Kidney tubule cell (primary cell): ENCODE results near the gene CDH4.

Experiments
- DNase-seq: peaks from one replicate; pipeline ENCODE4 v3.0.0-alpha.2; 2018; ENCODE audit warnings: low spot score

Gene CDH4

DNA sequence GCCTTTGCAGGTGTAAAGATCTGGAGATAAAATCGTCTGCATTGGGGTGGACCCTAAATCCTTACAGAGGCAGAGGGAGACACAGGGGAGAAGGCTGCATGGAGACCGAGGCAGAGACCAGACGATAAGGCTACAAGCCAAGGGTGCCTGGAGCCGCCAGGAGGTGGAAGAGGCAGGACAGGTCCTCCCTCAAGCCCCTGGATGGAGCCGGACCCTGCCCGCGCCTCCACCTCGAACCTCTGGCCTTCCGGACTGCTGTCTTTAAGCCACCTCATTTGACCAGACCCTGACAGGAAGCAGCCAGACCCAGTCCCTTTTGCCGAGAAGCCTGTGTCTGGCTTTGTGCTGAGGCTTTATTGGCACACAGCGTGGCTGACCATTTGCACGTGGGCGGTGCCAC lies 629.8 kb downstream of the CDH4 start:
- DNase-seq: no peak

DNA sequence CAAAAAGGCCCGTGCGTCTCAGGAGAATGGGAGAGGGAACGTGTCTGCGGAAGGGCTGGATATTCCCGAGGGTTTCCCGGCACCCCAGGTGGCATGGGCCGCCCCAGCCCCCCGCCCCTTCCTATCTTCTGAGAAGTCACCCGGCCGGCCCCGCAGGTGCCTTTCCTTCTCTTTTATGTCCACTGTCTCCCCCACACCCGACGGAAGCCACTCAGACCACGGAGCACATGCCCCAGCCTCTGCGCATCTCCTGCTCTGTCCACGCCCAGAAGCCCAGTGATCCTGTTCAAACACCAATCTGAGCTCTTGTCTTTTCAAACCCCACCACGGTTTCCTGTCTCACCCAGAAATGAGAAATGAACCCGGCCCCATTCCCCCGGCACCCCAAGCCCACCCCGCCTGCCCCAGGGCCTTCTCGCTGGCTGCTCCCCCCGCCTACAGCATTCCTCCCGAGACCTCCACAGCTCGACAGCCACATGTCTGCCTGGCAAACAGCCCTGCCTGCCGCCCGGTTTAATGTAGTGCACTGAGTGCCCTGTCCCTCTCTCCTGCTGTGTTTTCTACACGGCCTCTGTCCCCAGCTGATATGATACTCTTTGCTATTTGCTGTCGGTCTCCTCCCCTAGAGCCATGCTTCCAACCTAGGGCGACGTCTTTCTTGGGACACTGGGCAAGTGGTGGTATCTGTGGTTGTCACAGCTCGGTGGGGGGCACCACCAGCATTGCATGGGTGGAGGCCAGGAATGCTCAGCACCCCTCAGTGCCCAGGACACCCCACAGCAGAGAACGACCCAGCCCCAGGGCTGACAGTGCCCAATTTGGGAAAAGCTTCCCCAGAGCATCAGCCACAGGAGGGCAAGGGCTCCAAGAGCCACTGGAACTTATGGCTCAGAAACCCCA lies 630.9 kb downstream of the CDH4 start:
- DNase-seq: no peak

DNA sequence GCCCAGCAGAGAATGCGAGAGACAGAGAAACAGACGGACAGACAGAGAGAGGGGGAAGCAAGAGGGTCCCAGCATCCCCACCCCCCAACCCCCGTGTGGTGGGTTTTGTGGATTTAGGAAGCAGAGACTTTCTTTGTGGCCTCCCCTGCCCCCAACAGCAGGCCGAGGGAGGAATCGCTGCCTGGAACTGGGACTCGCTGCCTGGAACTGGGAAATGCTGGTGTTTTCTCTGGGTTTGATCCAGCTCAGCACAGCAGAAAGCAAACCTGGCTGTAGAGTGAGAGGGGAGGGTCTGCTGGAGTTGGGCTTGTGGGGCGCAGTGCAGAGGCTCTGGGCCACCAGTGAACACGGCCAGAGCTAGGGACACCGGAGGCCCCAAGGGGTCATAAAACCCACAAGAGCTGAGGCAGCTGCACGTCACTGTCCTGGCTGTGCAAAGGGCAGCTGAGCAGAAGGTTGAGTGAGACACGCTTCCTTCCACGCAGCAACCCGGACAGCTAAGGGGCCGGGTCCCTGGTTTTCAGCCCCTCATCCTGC lies 631.9 kb downstream of the CDH4 start:
- DNase-seq: no peak

DNA sequence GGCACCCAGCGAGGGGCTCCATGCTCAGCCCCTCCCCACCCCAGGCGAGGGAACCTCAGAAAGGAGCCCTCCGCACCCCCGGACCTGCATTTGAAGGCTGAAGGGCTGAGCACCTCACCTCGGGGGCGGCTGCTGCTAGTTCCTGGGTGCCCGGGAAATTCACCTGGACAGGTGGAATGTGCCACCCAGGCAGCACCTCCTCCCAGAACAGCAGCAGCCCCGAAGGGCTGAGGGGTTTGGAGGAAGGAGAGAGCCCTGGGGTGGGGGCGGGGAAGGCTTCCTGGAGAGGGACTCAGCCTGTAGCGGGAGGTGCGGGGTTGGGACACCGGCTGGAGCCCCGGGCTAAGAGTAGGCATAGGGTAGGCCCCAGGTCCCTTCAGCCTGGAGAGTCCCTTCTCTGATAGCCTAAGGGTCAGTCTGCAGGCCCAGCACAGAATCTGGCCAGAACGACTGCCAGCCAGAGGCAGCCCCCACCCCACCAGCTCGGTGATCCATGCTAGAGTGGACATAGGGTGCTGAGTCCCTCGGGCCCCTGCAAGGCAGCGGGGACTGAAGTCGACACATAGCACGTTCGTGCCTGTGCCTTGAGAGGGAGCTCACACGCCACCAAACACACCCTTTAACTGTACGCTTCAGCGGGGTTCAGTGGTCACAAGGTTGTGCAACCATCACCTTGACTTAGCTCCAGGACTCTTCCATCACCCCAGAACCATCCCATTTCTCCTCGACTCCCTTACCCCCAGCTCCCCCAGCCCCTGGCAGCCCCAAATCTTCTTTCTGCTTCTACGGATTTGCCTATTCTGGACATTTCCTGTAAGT lies 632.7 kb downstream of the CDH4 start:
- DNase-seq: no peak

DNA sequence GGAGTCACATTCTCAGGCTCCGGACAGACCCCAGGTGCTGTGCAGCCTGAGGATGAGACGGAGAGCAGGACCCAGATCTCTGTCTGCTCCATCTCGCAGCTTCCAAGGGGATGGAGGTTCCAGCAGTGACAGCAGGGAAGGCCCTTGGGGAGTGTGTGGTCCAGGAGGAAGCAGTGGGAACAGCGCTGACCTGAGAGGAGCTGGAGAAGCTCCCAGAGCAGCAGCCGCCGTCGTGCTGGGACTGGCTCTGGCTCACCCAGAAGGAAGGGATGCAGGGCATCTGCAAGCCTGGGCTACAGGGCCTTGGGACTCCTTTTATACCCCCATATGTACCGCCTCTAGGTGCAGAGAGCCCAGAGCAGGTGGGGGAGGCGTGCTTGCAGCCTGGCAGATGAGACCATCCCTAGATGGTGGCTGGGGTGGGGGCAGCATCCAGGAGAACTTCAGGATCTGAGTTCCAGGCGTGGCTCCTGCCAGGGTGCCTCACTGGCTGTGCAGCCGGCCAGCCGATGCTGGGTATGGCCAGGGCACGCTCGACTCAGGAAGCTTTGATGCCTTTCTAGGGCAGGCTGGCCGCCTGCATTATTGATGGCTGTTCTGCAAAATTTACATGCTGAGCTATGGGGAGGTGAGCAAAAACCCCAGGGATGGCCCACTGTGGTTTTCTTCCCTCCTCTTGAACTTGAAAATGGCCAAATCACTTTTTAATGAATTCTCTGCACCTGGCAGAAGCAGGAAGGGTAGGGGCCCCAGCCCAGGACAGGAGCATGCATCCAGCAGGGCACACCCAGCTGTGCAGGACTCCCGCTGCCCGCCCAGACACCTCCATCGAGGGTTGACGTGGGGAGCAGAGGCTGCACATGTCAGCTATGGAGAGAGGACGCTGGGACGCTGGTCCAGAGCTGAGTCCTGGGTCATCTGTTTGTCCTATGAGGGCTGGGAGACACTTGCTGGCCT lies 634.0 kb downstream of the CDH4 start:
- no peak for DNase-seq

DNA sequence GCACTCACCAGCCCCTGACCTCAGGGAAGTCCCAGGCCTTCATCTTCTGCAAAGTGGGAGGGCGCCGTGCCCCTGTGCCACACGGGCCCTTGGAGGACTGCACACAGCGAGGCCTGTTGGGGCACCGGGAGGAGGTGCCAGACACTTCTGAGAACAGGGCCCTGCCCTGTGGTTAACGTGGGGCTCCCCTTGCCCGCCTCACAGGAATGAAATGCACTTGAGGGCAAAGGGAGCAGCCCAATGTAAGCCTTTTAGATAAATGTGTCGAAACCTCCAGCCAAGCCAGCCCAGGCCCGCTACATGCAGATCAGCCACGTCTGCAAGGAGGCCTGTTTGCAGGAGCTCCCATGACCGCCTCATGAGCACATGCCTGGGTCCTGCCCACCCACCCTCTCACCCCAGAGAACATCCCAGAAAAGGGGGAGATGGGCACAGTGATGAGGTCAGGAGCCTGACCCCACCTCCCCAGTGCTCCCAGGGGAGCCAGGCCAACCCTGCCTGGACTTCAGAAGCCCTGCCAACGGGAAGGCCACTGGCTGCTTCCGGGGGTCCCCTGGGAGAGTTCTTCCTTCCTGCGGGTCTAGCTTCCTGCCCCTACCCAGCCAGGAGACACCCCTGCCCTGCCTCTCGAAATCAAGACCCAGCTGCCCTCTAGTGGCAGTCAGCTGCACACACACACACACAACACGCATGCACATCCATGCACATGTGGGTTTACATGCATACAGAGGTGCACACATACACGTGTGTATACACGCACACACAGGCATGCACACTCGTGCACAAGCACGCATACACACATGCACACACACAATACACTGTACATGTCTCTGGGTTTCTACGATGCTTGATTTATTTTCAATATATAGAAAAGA lies 634.9 kb downstream of the CDH4 start:
- DNase-seq: peak; percentile 50

DNA sequence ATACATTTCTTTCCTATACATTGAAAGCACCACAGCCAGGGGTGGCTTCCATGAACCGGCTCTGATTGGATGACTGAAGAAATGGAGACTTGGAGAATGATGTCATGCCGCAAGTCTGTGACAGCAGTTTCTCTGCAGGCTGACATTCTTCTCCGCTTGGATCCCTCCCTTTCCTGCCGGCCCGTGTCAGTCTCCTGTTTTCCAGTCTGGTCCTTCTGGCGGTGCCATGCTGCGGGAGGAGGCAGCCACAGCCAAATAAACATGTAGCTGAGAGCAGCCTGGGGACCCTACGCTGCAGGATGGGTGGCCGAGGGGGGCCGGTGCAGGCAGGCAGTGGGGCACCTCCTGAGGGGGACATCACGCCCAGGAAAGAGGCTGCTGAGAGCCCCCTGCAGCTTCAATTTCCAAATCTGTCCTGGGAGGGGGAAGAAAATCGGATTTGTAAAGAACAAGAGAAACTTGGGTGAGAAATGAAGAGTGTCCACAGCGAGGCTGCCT lies 635.6 kb downstream of the CDH4 start:
- DNase-seq: no peak

DNA sequence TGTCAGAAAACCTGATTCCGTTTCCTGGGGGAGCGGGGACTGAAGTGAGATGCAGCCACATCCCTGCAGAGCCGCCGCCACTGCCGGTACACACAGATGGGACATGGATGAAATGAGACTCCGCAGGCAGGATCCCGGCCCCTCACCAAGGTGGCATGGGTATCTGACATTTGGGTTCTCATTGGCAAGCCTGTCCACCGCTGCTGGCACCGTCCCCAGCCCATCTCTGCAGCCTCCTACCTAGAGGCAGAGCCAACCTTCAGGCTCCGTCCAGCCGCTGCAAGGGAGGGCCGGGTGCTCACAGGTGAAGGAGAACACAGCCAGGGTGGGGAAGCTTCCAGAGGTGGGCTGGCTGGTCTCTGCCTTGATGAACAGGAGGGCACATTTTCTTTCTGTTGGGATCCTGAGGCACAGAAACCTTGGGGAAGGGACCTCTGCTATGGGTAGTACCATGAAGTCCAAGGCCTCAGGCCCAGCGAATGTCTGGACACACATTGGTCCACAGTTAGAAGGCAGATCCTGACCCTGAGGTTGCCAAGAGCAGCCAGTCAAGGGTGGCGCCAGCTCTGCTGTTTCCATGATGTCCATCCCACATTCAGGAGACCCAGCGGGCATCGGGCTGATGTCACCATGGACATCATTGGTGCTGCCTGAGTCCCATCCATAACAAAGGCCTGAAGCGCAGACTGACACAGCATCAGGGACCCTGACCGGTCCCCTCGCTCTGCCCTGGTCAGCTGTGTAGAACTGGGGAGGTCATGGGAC lies 636.2 kb downstream of the CDH4 start:
- no peak for DNase-seq

DNA sequence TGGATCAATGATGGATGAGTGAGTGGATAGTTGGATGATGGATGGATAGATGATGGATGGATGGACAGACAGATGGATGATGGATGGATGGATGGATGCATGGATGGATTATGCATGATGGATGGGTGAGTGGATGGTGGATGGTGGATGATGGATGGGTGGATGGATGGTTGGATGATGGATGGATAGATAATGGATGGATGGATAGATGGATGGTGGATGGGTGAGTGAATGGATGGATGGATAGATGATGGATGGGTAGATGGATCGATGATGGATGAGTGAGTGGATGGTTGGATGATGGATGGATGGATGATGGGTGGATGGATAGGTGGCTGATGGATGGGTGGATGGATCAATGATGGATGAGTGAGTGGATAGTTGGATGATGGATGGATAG lies 637.6 kb downstream of the CDH4 start:
- no peak for DNase-seq

DNA sequence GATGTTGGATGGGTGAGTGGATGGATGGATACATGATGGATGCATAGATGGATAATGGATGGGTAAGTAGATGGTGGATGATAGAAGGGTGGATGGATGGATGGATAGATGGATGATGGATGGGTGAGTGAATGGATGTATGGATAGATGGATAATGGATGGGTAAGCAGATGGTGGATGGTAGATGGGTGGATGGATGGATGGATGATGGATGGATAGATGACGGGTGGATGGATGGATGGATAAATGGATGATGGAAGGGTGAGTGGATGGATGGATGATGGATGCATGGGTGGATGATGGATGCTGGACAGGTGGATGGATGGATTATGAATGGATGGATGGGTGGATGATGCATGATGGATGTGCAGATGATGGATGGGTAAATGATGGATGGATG lies 638.1 kb downstream of the CDH4 start:
- DNase-seq: no peak

DNA sequence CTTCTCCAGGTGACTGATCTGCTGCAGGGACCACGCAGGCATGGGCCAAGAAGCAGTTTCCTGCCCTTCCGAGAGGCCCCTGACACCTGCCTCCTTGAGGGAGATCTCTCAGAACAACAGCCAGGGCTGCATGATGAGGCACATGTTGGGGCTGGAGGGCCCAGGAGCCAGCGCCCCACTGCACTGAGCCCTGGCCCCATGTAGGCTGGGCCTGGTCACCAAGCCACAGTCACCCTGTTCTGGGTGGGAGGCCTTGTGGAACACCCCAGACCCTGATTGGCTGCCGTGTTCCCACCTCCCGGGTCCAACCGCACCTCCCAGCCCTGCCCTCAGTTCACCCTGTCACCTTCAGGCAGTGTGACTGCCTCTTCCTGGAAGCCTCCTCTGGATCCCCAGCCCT lies 639.4 kb downstream of the CDH4 start:
- no peak for DNase-seq

DNA sequence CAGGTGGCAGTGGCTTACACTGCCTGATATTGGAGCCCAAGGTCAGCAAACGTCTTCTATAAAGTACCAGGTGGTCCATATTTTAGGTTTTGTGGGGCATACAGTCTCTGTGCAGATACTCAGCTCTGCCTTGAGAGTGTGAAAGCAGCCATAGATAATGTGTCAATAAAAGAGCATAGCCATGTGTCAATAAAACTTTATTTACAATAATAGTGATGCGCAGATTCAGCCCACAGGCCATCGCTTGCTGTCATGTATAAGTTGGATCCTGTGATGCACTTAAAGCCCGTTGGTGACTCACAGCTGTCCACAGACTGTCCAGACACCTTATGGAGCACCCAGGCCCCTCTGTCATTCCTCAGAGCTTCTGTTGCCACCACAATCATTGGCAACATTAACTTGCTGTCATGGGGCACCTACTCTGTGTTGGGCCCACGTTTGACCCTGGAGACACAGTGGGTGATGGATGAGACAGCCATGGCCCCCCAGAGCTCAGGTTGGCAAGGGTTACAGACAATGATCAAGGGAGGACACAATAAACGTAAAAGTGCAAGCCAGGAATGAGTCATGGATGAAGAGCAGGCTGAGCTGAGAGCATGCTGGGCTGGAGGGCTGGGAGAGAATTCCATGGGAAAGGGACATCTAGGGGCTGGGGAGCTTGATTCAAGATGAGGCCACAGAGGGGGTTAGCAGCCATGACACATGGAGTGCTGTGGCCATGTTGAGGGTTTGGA lies 640.0 kb downstream of the CDH4 start:
- no peak for DNase-seq

DNA sequence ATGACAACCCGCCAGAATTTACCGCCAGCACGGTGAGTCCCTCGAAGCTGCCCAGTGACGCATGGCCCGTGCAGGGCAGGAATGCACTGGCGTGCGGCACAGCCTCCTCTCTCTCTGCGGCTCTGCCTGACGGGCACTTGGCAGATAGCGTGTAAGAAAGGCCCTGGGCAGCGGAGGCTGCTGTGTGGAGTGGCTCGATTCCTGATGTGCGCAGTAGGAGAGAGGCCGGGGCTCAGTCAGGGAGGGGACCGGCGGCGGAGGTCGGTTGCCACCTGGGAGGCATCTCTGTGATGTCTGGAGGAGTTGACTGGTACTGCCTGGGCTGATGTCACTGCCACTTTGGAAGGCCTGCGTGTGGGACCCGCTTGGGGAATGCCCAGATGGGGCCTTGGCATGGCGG lies 643.0 kb downstream of the CDH4 start:
- peak; percentile 38 for DNase-seq

DNA sequence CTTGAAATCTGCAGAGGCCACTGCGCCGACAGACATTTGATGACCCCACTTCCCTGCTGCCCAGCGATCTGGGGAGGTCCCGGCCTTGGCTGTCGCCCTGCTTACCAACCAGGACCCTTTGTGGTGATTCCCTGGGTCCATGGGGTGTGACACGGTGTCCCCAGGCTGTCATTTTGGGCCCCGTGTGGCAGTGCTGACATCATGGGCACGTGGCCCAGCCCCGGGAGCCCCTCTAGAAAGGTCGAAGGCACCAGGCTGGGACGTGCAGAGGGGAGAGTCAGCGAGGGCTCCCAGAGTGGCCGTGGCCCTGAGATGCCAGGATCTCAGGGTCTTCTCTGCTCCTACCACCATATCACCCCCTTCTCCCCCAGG lies 643.6 kb downstream of the CDH4 start:
- DNase-seq: no peak

DNA sequence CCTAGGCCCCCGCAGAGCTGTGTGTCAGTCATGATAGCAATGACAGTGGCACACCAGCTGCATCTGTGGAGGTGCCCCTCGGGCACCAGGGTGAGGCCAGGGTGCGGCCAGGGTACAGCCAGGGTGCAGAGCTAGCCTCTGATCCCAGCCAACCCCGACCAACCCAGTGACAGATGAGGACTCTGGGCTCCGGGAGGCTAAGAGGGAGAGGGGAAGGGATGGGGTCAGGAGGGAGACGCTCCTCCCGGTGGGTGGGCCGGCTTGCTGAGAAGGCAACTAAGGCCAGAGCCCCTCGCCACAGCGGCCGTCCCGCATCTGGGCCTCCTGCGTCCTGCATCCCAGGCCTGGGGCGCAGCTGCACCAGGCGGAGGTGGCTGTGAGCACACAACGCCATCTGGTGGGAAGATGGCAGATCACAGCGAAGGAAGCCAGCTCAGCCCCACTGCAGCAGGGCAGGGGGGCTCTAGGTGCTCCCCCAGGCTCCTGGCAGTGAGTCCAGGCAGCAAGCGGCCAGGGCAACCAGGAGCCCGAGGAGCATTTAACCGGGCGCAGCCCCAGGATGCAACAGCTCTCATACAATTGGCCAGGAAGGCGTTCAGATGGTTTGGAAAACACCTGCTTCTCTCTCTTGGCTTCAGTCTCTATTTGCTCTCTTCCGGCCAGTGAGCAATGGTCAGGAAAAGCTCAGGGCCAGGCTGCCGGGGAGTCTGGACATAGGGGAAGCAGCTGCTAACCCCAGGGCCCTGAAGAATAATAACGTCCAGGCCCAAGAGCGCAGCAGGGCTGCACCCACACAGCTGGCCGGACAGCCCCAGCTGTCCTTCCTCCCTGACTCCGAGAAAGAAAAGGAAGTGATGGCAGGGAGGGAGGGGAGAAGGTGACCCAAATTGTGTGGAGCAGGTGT lies 644.2 kb downstream of the CDH4 start:
- DNase-seq: peak; percentile 48

DNA sequence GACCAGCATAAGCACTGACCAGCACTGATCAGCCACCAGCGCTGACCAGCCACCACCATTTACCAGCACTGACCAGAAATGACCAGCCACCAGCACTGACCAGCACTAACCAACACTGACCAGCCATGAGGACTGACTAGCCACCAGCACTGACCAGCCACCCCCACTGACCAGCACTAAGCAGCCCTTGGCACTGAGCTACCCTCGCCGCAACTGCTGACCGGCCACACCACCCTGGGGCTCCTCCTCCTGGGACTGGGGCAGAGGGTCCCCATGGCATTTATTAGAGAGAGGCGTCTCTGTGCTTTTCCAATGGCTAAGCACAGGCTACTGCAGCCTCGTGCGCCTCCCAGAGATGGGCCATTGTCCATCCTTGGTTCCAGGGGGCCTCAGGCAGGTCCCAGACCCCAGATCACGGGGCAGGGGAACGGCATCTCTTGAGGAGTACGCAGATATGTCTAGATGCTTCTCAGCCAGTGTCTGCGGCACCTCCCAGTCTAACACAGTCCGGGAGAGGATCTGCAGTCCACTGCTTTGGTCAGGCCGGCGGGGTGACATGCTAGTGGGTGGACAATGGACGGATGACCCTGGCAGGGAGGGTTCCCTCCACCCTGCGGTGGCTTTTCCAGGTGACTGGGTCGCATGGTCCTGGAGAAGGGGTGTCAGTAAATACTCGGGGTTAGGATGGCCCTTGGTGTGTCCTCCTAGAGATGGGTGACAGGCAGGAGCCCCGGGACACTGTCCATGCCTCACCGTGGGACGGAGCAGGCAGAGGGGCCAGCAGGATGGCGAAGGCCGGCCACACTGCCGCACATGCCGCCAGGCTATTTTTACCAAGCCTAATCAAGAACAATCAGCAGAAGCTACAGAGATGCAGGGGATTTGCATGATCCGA lies 645.6 kb downstream of the CDH4 start:
- no peak for DNase-seq

DNA sequence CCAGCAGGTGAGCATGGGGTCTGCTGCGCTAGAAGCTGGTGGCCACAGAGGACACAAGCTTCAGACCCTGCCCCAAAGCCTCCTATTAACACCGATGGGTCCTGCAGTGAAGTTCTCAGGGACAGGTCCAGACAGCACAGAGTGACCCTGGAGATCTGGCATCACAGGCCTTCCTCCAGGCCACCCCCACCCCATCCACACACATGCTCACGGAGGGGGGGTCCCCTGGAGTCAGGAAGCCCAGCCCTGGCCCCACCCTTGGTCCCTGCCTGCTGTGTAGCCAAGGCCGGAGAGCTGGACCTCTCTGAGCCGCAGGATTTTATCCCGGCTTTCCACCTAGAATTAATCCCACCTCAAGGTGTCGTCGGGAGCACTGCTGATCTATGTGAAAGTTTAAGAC lies 646.3 kb downstream of the CDH4 start:
- no peak for DNase-seq
